GM21619 (cell line): ENCODE data around the gene PCMT1.
"Not testable (repeated sequence)": the region's sequence is repeated elsewhere in the genome, so short reads cannot be mapped to it uniquely, and the experiment has no call there.

Experiments used
- ATAC-seq: cut with Tn5 transposase; IDR thresholded peaks from one replicate; pipeline ENCODE4 v1.9.1; 2021; ENCODE audit not compliant: unreplicated experiment

PCMT1 gene

DNA sequence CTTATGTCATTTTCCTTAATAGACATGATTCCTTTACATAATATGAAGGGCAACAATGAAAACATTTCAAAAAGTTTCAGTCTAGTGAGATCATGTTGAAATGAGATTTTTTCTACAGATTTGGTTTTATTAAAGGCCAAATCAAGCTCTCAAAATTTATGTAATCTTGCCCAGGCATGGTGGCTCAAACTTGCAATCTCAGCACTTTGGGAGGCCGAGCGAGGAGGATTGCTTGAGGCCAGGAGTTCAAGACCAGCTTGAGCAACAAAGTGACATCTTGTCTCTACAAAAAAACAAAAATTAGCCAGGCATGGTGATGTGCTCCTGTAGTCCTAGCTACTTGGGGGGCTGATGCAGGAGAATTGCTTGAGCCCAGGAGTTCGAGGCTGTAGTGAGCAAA lies 63.8 kb downstream of the PCMT1 start:
- no peak for ATAC-seq

DNA sequence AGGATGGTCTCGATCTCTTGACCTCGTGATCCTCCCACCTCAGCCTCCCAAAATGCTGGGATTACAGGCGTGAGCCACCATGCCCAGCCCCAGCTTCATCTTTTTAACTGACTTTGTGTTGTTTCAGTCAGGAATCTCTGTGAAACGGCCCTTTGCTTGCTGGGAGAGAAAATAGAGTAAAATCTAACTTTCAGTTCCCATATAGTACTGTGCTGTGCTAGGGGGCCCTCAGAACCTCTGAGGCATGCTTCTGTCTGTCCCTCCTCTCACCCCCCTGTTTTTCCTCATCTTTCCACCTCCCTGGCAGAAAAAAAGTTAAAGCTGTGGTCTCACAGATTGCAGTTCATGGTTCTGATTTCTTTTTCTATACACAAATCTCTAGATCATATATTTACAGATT lies 66.2 kb downstream of the PCMT1 start:
- no peak for ATAC-seq

DNA sequence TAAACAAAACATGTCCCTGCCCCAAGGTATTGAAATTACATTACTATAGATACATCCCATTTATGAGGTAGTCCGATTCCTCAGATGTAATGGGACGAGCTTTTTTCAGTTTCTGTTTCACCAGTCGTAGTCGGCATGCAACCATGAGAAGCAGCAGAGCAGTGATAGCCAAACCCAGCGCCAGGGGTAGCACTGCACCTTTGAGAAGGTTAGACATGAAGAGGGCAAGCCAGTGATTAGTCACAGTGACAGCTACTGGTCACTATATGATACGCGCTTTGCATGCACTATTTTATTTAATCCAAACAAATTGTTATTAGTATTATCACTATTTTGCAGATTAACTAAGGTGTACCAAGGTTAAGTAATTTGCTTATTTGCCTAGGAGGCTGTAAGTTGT lies 71.0 kb downstream of the PCMT1 start:
- ATAC-seq: no peak

- no peak for ATAC-seq
Measured at GRCh38 chr6:149821492-149821891, 72.0 kb downstream of the PCMT1 start.

- ATAC-seq: no peak
Measured at GRCh38 chr6:149823013-149823412, 73.5 kb downstream of the PCMT1 start.

DNA sequence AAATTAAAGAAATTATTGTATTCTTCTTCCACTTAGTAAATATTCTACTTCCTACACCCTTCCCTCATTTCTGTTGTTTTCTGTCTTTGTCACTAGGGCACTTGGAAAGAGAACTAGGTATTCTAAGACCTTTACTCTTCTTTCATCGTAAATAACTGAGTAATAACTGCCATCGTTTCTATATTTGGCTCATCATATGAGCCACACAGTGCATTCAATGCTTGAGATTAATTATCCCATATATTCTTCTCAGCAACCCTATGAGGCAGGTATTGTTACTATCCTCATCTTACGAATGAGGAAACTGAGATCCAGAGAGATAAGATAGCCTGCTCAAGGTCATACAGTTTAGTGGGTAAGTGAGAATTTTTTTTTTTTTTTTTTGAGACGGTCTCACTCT lies 75.8 kb downstream of the PCMT1 start:
- ATAC-seq: no peak

DNA sequence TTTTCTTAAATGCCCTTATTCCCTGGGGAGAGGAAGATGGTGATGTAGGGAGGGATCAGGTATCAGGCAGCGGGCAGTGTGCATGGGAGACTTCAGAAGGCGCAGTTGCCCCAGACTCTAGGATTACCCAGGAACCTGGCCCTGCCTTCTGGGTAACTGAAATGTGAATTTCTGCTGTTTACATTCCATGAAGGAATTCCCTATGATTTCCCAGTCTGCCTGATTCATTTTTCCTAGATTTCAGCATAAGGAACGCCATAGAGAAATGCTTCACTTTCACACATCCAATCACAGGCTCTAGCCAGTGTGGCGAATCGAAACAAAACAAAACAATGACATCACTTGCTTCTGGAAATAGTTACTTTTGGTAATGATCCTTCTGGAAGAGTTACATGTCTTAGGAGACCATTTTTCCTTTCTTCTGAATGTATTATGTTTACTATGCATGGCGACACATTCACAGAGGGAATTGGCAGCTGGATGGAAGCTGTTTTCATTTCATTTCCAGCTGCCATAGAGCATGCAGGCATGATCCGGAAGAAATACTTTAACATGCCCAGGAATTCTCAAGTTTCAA lies 81.3 kb downstream of the PCMT1 start:
- no peak for ATAC-seq

- no peak for ATAC-seq
Measured at GRCh38 chr6:149831308-149831820, 81.8 kb downstream of the PCMT1 start.

DNA sequence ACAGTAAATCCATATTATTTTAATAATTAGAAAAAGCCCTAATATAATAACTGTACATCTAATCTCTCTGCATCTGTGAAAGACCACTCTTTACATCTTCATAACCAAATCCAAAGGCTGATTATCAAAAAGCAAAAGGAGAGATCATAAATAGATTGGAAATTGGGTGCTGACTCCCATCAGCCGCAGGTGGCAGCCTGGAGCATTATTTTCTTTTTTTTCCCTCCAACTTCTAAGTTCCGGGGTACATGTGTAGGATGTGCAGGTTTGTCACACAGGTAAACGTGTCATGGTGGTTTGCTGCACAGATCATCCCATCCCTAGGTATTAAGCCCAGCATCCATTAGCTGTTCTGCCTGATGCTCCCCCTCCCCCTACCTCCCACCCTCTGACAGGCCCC lies 84.1 kb downstream of the PCMT1 start:
- no peak for ATAC-seq

GRCh38 chr6:149834513-149835481 lies 85.3 kb downstream of the PCMT1 start:
- no peak for ATAC-seq

DNA sequence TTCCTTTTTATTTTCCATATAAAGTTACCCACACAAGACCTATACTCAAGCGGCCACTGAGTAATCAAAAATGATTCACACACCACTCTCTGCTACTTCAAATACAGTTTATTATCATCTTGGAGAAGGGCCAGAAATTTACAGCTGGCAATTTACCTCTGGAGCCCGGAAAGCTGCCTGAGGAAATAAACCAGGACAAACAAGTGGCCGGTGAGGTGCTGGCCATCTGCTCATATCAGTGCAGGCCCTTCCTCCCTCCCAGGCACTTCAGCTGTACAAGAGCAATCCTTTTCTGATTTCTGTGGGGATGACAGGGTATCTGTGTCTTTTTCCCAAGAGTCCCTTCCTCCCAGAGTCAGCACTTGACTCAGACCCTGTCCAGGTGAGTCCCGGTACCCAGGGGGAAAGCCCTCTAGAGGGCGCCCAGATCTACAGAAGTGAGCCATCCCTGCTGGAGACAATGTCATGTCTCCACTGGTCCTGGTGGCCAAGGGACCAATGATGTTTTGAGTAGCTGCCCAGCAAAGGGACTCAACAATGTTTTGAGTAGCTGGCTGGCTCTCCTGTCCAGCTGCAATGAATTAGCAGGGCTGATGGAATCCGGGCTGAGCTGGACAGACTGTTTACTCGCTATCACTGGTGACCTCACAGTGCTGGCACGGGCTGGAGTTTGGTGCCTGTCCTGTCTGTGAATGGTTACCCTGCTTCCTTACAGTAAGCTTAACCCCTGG lies 91.0 kb downstream of the PCMT1 start:
- ATAC-seq: no peak

DNA sequence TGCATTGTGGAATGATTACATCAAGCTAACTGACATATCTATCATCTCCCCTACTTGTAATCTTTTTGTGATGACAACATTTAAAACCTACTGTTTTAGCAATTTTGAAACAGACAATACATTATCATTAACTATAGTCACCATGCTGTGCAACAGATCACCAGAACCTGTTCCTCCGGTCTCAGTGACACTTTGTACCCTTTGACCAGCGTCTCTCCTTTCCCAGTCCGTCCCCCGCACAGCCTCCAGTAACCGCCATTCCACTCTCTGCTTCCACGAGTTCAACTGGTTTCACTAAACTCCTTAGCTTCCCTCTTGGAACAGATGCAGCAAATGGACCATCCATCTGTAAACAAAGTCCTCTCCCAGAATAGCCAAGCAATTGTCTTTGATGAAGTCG lies 92.8 kb downstream of the PCMT1 start:
- no peak for ATAC-seq

GRCh38 chr6:149843051-149843633 lies 93.6 kb downstream of the PCMT1 start:
- ATAC-seq: no peak

- not testable (repeated sequence) for ATAC-seq
Measured at GRCh38 chr6:149844036-149844435, 94.5 kb downstream of the PCMT1 start.

DNA sequence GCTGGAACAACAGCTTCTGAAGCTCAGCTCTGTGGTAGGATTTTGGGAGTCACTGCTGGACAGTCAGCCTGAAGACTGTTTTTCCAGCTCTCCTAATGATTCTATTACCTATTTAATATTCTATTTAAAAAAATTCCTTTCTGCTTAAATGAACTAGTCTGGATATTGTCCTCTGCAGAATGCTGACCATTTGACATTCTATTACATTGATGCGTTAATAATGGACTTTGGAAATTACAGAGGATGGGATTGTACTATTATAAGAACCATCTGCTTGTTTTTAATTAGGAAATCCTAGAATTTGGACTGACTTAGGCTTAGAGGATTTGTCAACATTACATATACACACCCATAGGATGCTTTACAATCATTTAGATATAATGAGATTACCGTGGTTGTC lies 94.9 kb downstream of the PCMT1 start:
- ATAC-seq: no peak

DNA sequence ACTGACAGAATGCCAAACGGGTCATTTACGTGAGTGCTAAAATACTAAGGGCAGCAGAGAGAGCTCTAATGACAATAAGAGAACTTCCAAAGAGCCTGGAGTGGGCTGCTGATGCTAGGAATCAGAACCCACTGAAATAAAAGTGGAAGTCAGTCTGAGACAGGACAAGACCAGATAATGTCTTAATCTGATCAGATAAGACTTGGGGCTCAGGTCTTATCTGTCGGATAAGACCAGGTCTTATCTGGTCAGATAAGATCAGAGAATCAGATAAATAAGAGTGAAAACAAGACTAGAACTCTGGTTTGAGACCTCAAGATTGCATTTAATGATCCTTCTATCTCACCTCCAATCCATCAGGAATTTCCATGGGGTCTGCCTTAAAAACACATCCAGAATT lies 96.0 kb downstream of the PCMT1 start:
- no peak for ATAC-seq

- ATAC-seq: no peak
Measured at GRCh38 chr6:149846321-149846720, 96.8 kb downstream of the PCMT1 start.

GRCh38 chr6:149847939-149848267 lies 98.4 kb downstream of the PCMT1 start:
- no peak for ATAC-seq

- ATAC-seq: not testable (repeated sequence)
Measured at GRCh38 chr6:149848343-149848742, 98.8 kb downstream of the PCMT1 start.

- no peak for ATAC-seq
Measured at GRCh38 chr6:149851461-149852110, 102.0 kb downstream of the PCMT1 start.

GRCh38 chr6:149852180-149852579 lies 102.6 kb downstream of the PCMT1 start:
- ATAC-seq: no peak
